SK-N-SH treated with all-trans-retinoic acid at 6 μM for 48 hours (cell line): Measurements from ENCODE around the gene IQSEC1.

Experiments used
- CREB5 ChIP-seq: fragments of 250-450 bp; sonication (Bioruptor Pico); IDR thresholded peaks from 2 replicates; pipeline ENCODE4 v1.5.1; 2020; ENCODE audit warnings: low read depth, mild to moderate bottlenecking, moderate library complexity
- ESRRG ChIP-seq: fragments of 250-450 bp; sonication (Bioruptor Pico); IDR thresholded peaks from 2 replicates; pipeline ENCODE4 v1.6.1; 2021; ENCODE audit warnings: mild to moderate bottlenecking
- ZNF565 ChIP-seq: fragments of 450-650 bp; formaldehyde crosslinking; conservative IDR thresholded peaks from 2 replicates; pipeline ENCODE4 v1.5.0; 2020; ENCODE audit warnings: low read depth, mild to moderate bottlenecking, moderate library complexity

DNA sequence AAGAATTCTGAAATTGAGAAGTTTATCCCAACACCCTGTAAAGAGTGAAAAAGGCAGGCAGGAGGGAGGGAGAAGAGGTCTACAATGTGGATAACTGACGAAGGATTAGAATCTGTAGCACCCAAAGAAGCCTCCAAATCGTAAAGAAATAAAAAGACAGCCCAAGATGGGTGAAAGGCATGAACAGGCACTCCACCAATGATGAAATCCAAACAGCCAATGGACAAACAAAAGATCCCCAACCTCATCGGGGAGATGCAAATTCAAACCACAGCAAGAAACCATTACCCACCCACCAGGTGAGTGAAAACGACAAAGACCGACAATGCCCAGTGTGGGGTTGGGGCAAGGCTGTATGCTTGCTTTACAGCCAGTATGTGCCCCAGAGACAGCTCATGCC lies 85.6 kb downstream of the IQSEC1 start:
- no peak for TF ChIP-seq ESRRG (CRISPR knock-in tag)
- no peak for TF ChIP-seq CREB5 (CRISPR knock-in tag)
- no peak for TF ChIP-seq ZNF565 (CRISPR knock-in tag)
